CD14-positive monocyte (primary cell): ENCODE results near the gene PRR36. TPM values are rescaled to one million over a fixed set of nuclear protein-coding genes. Genes with fewer than 3 reads are reported as not detected.

Experiments
- DNase-seq, 3 donors: peaks; one replicate each; pipeline ENCODE4 v3.0.0-alpha.2; 2011 to 2022
- H2AFZ ChIP-seq: 2 replicates; pipeline ENCODE4 v1.6.0; 2012; ENCODE audit warnings: mild to moderate bottlenecking, low read depth, low read length, inconsistent platforms; ENCODE audit not compliant: insufficient read depth, poor library complexity, severe bottlenecking
- H3K27ac ChIP-seq, 2 donors: 1 replicate in 1 of 2; 2 replicates in 1 of 2; pipeline ENCODE4 v1.5.1; 2012 to 2013; ENCODE audit warnings: low read length in 2 of 2, control low read depth in 1 of 2, inconsistent platforms in 1 of 2, low read depth in 1 of 2, mild to moderate bottlenecking in 1 of 2
- H3K27me3 ChIP-seq, 2 donors: one replicate each; pipeline versions ENCODE4 v1.6.0 to v1.6.1; 2011 to 2013; ENCODE audit warnings: low read length in 2 of 2; ENCODE audit not compliant: control insufficient read depth in 2 of 2, insufficient read depth in 2 of 2
- H3K36me3 ChIP-seq, 2 donors: replicated peaks in 1 of 2; 1 replicate in 1 of 2; 2 replicates in 1 of 2; pipeline versions ENCODE4 v1.5.1 to v1.6.1; 2012 to 2013; ENCODE audit warnings: low read length in 2 of 2, control low read depth in 1 of 2, inconsistent platforms in 1 of 2, mild to moderate bottlenecking in 1 of 2; ENCODE audit not compliant: insufficient read depth in 2 of 2, control insufficient read depth in 1 of 2
- H3K4me1 ChIP-seq, 2 donors: 1 replicate in 1 of 2; 2 replicates in 1 of 2; pipeline versions ENCODE4 v1.5.1 to v1.6.1; 2012 to 2013; ENCODE audit warnings: low read length in 2 of 2, control low read depth in 1 of 2, inconsistent platforms in 1 of 2, mild to moderate bottlenecking in 1 of 2, moderate library complexity in 1 of 2; ENCODE audit not compliant: insufficient read depth in 2 of 2, control insufficient read depth in 1 of 2
- H3K4me2 ChIP-seq: replicated peaks from 2 replicates; pipeline ENCODE3; 2012; ENCODE audit warnings: low read length, moderate library complexity, mild to moderate bottlenecking; ENCODE audit not compliant: poor library complexity, severe bottlenecking; ENCODE audit errors: extremely low read depth
- H3K4me3 ChIP-seq, 3 experiments: fragments of 200-600 bp in 1 of 3; sonication (generic) in 1 of 3; replicated peaks in 1 of 3; 1 replicate in 2 of 3; 2 replicates in 1 of 3; pipeline ENCODE4 v1.5.1; 2011 to 2013; ENCODE audit warnings: low read length in 3 of 3, mild to moderate bottlenecking in 3 of 3, control low read depth in 2 of 3, low read depth in 2 of 3, inconsistent platforms in 1 of 3, moderate library complexity in 1 of 3
- H3K79me2 ChIP-seq: 2 replicates; pipeline ENCODE4 v1.6.0; 2012; ENCODE audit warnings: mild to moderate bottlenecking, control low read depth, inconsistent platforms, low read length, moderate library complexity; ENCODE audit not compliant: insufficient read depth
- H3K9ac ChIP-seq: 2 replicates; pipeline ENCODE4 v1.6.0; 2017; ENCODE audit warnings: low read length, mild to moderate bottlenecking; ENCODE audit not compliant: insufficient read depth, poor library complexity, severe bottlenecking
- H3K9me3 ChIP-seq, 2 donors: replicated peaks in 1 of 2; 1 replicate in 1 of 2; 2 replicates in 1 of 2; pipeline versions ENCODE4 v1.5.1 to v1.6.1; 2012 to 2013; ENCODE audit warnings: low read length in 2 of 2, control low read depth in 1 of 2; ENCODE audit not compliant: control insufficient read depth in 1 of 2, insufficient read depth in 1 of 2
- H4K20me1 ChIP-seq: 2 replicates; pipeline ENCODE4 v1.6.0; 2012; ENCODE audit warnings: mild to moderate bottlenecking, low read length, control low read depth, moderate library complexity; ENCODE audit not compliant: insufficient read depth
- H3K27ac Mint-ChIP-seq, 7 donors: one replicate each; pipeline ENCODE4 v1.8.0; 2020; ENCODE audit warnings: mild to moderate bottlenecking in 7 of 7, mixed read lengths in 7 of 7, moderate library complexity in 6 of 7, inconsistent platforms in 2 of 7
- H3K27me3 Mint-ChIP-seq, 3 donors: one replicate each; pipeline ENCODE4 v1.8.0; 2021 to 2022; ENCODE audit warnings: low read depth in 3 of 3, mild to moderate bottlenecking in 3 of 3, mixed read lengths in 3 of 3, moderate library complexity in 3 of 3, inconsistent platforms in 1 of 3
- H3K36me3 Mint-ChIP-seq, 2 donors: one replicate each; pipeline ENCODE4 v1.8.0; 2020; ENCODE audit warnings: mixed read lengths in 2 of 2, inconsistent platforms in 1 of 2, mild to moderate bottlenecking in 1 of 2
- H3K4me1 Mint-ChIP-seq: one replicate; pipeline ENCODE4 v1.8.0; 2020; ENCODE audit warnings: mild to moderate bottlenecking, mixed read lengths
- H3K4me3 Mint-ChIP-seq, 2 donors: one replicate each; pipeline ENCODE4 v1.8.0; 2020; ENCODE audit warnings: mild to moderate bottlenecking in 2 of 2, mixed read lengths in 2 of 2, moderate library complexity in 1 of 2
- H3K9me3 Mint-ChIP-seq, 7 donors: one replicate each; pipeline ENCODE4 v1.8.0; 2020 to 2022; ENCODE audit warnings: mixed read lengths in 7 of 7, mild to moderate bottlenecking in 6 of 7, moderate library complexity in 6 of 7, inconsistent platforms in 2 of 7
- WGBS: methylation state at CpG from one replicate; pipeline ENCODE4 v1.1.5; 2013; ENCODE audit warnings: missing lambda C conversion rate; ENCODE audit not compliant: insufficient coverage; 5-methylcytosine and 5-hydroxymethylcytosine counted together
- intact Hi-C, 2 donors: fragments of 100-400 bp; cut with micrococcal nuclease; formaldehyde crosslinking; loops; one replicate each; pipeline versions ENCODE4 v1.15.0 to v1.15.1; 2023
- polyA plus RNA-seq, 3 donors: library from polyadenylated mRNA; depleted of rRNA in 1 of 3; unstranded in 2 of 3; stranded (reverse) in 1 of 3; fragments of 300-500 nt in 2 of 3; fragments of >200 nt in 1 of 3; fragmentation: Illumina TruSeq in 2 of 3; gene quantifications; 1 replicate in 2 of 3; 2 replicates in 1 of 3; pipeline ENCODE4 v1.2.3, GENCODE V29; 2012 to 2021
- TF ChIP-seq, protein P1 (sequence below): fragments of 200-600 bp; IDR thresholded peaks from one replicate; pipeline ENCODE4 v1.8.0; 2022; ENCODE audit warnings: antibody characterized with exemption, mild to moderate bottlenecking

The PRR36 gene
- polyA plus RNA-seq, 3 donors, result not detected

- peaks cover 4% of the 10 kb centered on the region for H3K4me1 Mint-ChIP-seq
- no peak overlapping the region for H3K27ac ChIP-seq
- no peaks in the 10 kb centered on the region for H3K9me3 ChIP-seq
- no peak overlapping the region for H3K4me3 ChIP-seq
- TF ChIP-seq, protein P1, sequence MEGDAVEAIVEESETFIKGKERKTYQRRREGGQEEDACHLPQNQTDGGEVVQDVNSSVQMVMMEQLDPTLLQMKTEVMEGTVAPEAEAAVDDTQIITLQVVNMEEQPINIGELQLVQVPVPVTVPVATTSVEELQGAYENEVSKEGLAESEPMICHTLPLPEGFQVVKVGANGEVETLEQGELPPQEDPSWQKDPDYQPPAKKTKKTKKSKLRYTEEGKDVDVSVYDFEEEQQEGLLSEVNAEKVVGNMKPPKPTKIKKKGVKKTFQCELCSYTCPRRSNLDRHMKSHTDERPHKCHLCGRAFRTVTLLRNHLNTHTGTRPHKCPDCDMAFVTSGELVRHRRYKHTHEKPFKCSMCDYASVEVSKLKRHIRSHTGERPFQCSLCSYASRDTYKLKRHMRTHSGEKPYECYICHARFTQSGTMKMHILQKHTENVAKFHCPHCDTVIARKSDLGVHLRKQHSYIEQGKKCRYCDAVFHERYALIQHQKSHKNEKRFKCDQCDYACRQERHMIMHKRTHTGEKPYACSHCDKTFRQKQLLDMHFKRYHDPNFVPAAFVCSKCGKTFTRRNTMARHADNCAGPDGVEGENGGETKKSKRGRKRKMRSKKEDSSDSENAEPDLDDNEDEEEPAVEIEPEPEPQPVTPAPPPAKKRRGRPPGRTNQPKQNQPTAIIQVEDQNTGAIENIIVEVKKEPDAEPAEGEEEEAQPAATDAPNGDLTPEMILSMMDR, result no peak
- no peak overlapping the region for H2AFZ ChIP-seq
- H3K36me3 ChIP-seq, result no peaks in the 10 kb centered on the region
- no peaks in the 10 kb centered on the region for H3K9me3 Mint-ChIP-seq
- 97% methylated on average over 8 of the region's 9 CpGs for WGBS
- no peak overlapping the region for H3K9ac ChIP-seq
- H3K36me3 Mint-ChIP-seq, result peaks cover 0 to 7% of the 10 kb centered on the region in 2 donors
- no peaks in the 10 kb centered on the region for H3K27me3 ChIP-seq
- no peaks in the 10 kb centered on the region for H4K20me1 ChIP-seq
- H3K27me3 Mint-ChIP-seq, result peaks cover 1 to 4% (median 1%) of the 10 kb centered on the region in 3 donors
- no peak overlapping the region for H3K27ac Mint-ChIP-seq
- H3K79me2 ChIP-seq, result no peaks in the 10 kb centered on the region
- no peak overlapping the region for H3K4me3 Mint-ChIP-seq
- H3K4me1 ChIP-seq, result peaks cover 4 to 8% of the 10 kb centered on the region in 2 donors
- DNase-seq, result no peak
- intact Hi-C loops, result no loop called here
- no peak overlapping the region for H3K4me2 ChIP-seq
Measured at GRCh38 chr19:7849631-7849999, 24.6 kb downstream of the PRR36 start.

GRCh38 chr19:7848779-7849457 lies 25.3 kb downstream of the PRR36 start:
- TF ChIP-seq, protein P1, result no peak
- no peak overlapping the region for H3K4me3 Mint-ChIP-seq
- peaks cover 4 to 8% of the 10 kb centered on the region in 2 donors for H3K4me1 ChIP-seq
- no peaks in the 10 kb centered on the region for H4K20me1 ChIP-seq
- no peaks in the 10 kb centered on the region for H3K79me2 ChIP-seq
- no peaks in the 10 kb centered on the region for H3K9me3 ChIP-seq
- DNase-seq, result no peak
- H3K36me3 Mint-ChIP-seq, result peaks cover 0 to 7% of the 10 kb centered on the region in 2 donors
- H2AFZ ChIP-seq, result no peak overlapping the region
- no peak overlapping the region for H3K4me3 ChIP-seq
- H3K9ac ChIP-seq, result no peak overlapping the region
- H3K4me1 Mint-ChIP-seq, result peaks cover 4% of the 10 kb centered on the region
- no peak overlapping the region for H3K27ac ChIP-seq
- no peak overlapping the region for H3K27ac Mint-ChIP-seq
- H3K27me3 ChIP-seq, result no peaks in the 10 kb centered on the region
- no peaks in the 10 kb centered on the region for H3K36me3 ChIP-seq
- intact Hi-C loops, result no loop called here
- 94% methylated on average over 28 of the region's 34 CpGs for WGBS
- H3K27me3 Mint-ChIP-seq, result peaks cover 1 to 4% (median 1%) of the 10 kb centered on the region in 3 donors
- H3K9me3 Mint-ChIP-seq, result no peaks in the 10 kb centered on the region
- H3K4me2 ChIP-seq, result no peak overlapping the region
